ENCODE results near the gene HHEX.

DNA sequence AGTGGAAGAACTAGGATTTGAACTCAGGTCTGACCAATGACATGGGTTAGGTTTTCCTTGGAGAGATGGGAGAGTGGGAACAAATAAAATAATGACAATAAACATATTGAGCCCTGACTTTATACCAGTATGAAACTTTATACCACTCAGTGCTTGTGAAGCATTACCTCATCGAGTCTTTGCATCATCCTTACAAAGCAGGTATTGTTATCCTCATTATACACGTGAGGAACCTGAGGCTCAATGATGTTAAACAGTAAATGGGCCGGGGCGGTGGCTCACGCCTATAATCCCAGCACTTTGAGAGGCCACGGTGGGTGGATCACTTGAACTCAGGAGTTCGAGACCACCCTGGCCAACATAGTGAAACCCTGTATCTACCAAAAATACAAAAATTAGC is 47.7 kb downstream of the HHEX start:
- TF ChIP-seq EZH2 (IDR thresholded peaks at IDR 0.05; ENCODE audit: low read depth, low read length, severe bottlenecking): no peak
- no peak for TF ChIP-seq RNF2 (IDR thresholded peaks at IDR 0.05; ENCODE audit: borderline replicate concordance, low read depth, low read length, missing control alignments, poor library complexity, severe bottlenecking)
- TF ChIP-seq POLR2AphosphoS5 (IDR thresholded peaks at IDR 0.05; ENCODE audit: low read depth, low read length): no peak
- TF ChIP-seq CBX5 (IDR thresholded peaks at IDR 0.05; ENCODE audit: low read depth, low read length): no peak
- TF ChIP-seq YY1 (IDR thresholded peaks at IDR 0.05; ENCODE audit: low read depth, low read length): no peak
- no peak for TF ChIP-seq CEBPB (IDR thresholded peaks at IDR 0.05; ENCODE audit: low read depth, low read length)
- no peak for TF ChIP-seq TEAD4 (IDR thresholded peaks at IDR 0.05; ENCODE audit: low read depth, low read length)
- no peak for TF ChIP-seq KDM1A (IDR thresholded peaks at IDR 0.05; ENCODE audit: borderline replicate concordance, low read length)
- TF ChIP-seq ZNF274 (IDR thresholded peaks at IDR 0.05; ENCODE audit: borderline replicate concordance, extremely low read depth, low read length): no peak
- no peak for TF ChIP-seq POLR2A (IDR thresholded peaks at IDR 0.05; ENCODE audit: control extremely low read depth in 1 of 2, low read depth in 2 of 2, low read length in 2 of 2)
- TF ChIP-seq USF2 (IDR thresholded peaks at IDR 0.05; ENCODE audit: low read length): no peak

Data from H1 (cell line).